H1 (cell line): ENCODE measurements around the gene ERCC3. TPM values are rescaled to one million over a fixed set of nuclear protein-coding genes. Genes with fewer than 3 reads are reported as not detected.

ENCODE experiments used
- ASH2L ChIP-seq: fragments of 200-600, 300-600 bp; sonication (generic); IDR thresholded peaks from one replicate; pipeline ENCODE4 v1.7.1; 2017; ENCODE audit warnings: low read length
- BCL11A ChIP-seq, 2 experiments: IDR thresholded peaks; one replicate each; pipeline ENCODE4 v1.6.1; 2011; ENCODE audit warnings: low read depth in 2 of 2, low read length in 2 of 2, mild to moderate bottlenecking in 2 of 2
- BRCA1 ChIP-seq: IDR thresholded peaks from 2 replicates; pipeline ENCODE4 v1.6.1; 2012; ENCODE audit warnings: low read depth, low read length, improper control_type of control experiment
- CHD2 ChIP-seq: IDR thresholded peaks from 2 replicates; pipeline ENCODE4 v1.6.1; 2012; ENCODE audit warnings: low read length, improper control_type of control experiment
- CHD7 ChIP-seq: fragments of 300-600 bp; sonication (generic); IDR thresholded peaks from 2 replicates; pipeline ENCODE4 v1.7.1; 2012; ENCODE audit warnings: low read length, moderate library complexity, mild to moderate bottlenecking, inconsistent platforms; ENCODE audit not compliant: insufficient replicate concordance
- CTBP2 ChIP-seq: IDR thresholded peaks from 2 replicates; pipeline ENCODE4 v1.7.0; 2011; ENCODE audit warnings: borderline replicate concordance, mild to moderate bottlenecking, moderate library complexity, mixed read lengths, low read length; ENCODE audit not compliant: insufficient read depth, insufficient read length
- CTCF ChIP-seq, 3 experiments: IDR thresholded peaks; 1 replicate in 2 of 3; 2 replicates in 1 of 3; pipeline versions ENCODE4 v1.5.1 to v1.6.1; 2011; ENCODE audit warnings: low read length in 3 of 3, mild to moderate bottlenecking in 3 of 3, inconsistent platforms in 2 of 3, low read depth in 1 of 3, moderate library complexity in 1 of 3; ENCODE audit not compliant: insufficient read depth in 1 of 3; ENCODE audit errors: control extremely low read depth in 1 of 3
- NANOG ChIP-seq: IDR thresholded peaks from 2 replicates; pipeline ENCODE4 v1.6.1; 2011; ENCODE audit warnings: low read length, low read depth, mild to moderate bottlenecking, inconsistent platforms; ENCODE audit not compliant: insufficient read depth, poor library complexity, severe bottlenecking
- RFX5 ChIP-seq: IDR thresholded peaks from 2 replicates; pipeline ENCODE4 v1.6.1; 2011; ENCODE audit warnings: low read depth, low read length, improper control_type of control experiment, borderline replicate concordance
- polyA plus RNA-seq, 7 experiments: library from polyadenylated mRNA; depleted of rRNA in 3 of 7; stranded (reverse) in 5 of 7; unstranded in 2 of 7; fragments of >200 nt in 5 of 7; fragments of 200-250 nt in 2 of 7; gene quantifications; 1 replicate in 5 of 7; 2 replicates in 1 of 7; 4 replicates in 1 of 7; pipeline versions ENCODE4 v1.2.1 to v1.2.3, GENCODE V29; 2011 to 2013; ENCODE audit warnings: missing spikeins in 2 of 7, mixed read lengths in 2 of 7
- total RNA-seq: library from RNA; stranded (reverse); fragmentation: NEBNext Ultra II Directional; extraction: Animal tissue kit (Norgen Biotek cat#: 25700); gene quantifications from 2 replicates; pipeline ENCODE4 v1.2.1, GENCODE V29; 2021

ERCC3 gene
- total and polyA plus RNA-seq, 2 of the 8 experiments (the other 6 are each of a cell fraction or from before 2014, with no cell fraction given), result 41.8 to 48.9 TPM

GRCh38 chr2:127255146-127255545 lies 38.8 kb downstream of the ERCC3 start (continued):
- no peak for TF ChIP-seq CHD7
- no peak for TF ChIP-seq NANOG
- TF ChIP-seq RFX5, result no peak
- no peak for TF ChIP-seq BCL11A (IDR thresholded peaks at IDR 0.05; ENCODE audit: low read depth in 2 of 2, low read length in 2 of 2)
- no peak for TF ChIP-seq CTCF (IDR thresholded peaks at IDR 0.05; ENCODE audit: control extremely low read depth in 1 of 3, insufficient read depth in 1 of 3, low read depth in 1 of 3, low read length in 3 of 3)
- no peak for TF ChIP-seq BRCA1
- TF ChIP-seq ASH2L, result no peak
- no peak for TF ChIP-seq CTBP2
- no peak for TF ChIP-seq CHD2
